Peyer's patch (tissue), 4 donors: Measurements from ENCODE around the gene CEP120. TPM values are rescaled to one million over a fixed set of nuclear protein-coding genes. Genes with fewer than 3 reads are reported as not detected.

Experiments
- DNase-seq, 3 donors: peaks; one replicate each; pipeline ENCODE4 v3.0.0-alpha.2; 2017 to 2019
- H3K27ac ChIP-seq, 4 donors: fragments of 200-600 bp; sonication (generic); one replicate each; pipeline ENCODE4 v1.5.1; 2016 to 2019
- H3K27me3 ChIP-seq, 2 donors: fragments of 200-600 bp; sonication (generic); one replicate each; pipeline ENCODE4 v1.5.1; 2019
- H3K36me3 ChIP-seq, 3 donors: fragments of 200-600 bp; sonication (generic); one replicate each; pipeline ENCODE4 v1.5.1; 2016 to 2019
- H3K4me1 ChIP-seq, 4 donors: fragments of 200-600 bp; sonication (generic); one replicate each; pipeline ENCODE4 v1.5.1; 2016 to 2019
- H3K4me3 ChIP-seq, 4 donors: fragments of 200-600 bp; sonication (generic); 1 replicate in 3 of 4; 2 replicates in 1 of 4; pipeline ENCODE4 v1.5.1; 2016 to 2019; ENCODE audit warnings: mild to moderate bottlenecking in 1 of 4
- H3K9me3 ChIP-seq, 4 donors: fragments of 200-600 bp; sonication (generic); one replicate each; pipeline ENCODE4 v1.5.1; 2016 to 2019; ENCODE audit warnings: mild to moderate bottlenecking in 1 of 4
- POLR2A ChIP-seq, 2 donors: fragments of 450-650 bp; IDR thresholded peaks; one replicate each; pipeline ENCODE4 v1.5.1; 2017; ENCODE audit warnings: antibody characterized with exemption in 2 of 2, mild to moderate bottlenecking in 2 of 2, moderate library complexity in 2 of 2
- total RNA-seq, 4 donors: library from RNA; depleted of rRNA; stranded (reverse); fragments of >200 nt; gene quantifications; one replicate each; pipeline ENCODE4 v1.1.0, GENCODE V29; 2016
- TF ChIP-seq, protein P1 (sequence below), 6 experiments: fragments of 450-650 bp in 4 of 6; fragments of 200-600 bp in 2 of 6; sonication (generic) in 1 of 6; IDR thresholded peaks; one replicate each; pipeline ENCODE4 v1.5.1; 2017 to 2019; ENCODE audit warnings: antibody characterized with exemption in 6 of 6, mild to moderate bottlenecking in 3 of 6, moderate library complexity in 1 of 6

CEP120 gene
- total RNA-seq, 4 donors from 2014 or later = 10.5 to 47.9 (median 24.2) TPM

DNA sequence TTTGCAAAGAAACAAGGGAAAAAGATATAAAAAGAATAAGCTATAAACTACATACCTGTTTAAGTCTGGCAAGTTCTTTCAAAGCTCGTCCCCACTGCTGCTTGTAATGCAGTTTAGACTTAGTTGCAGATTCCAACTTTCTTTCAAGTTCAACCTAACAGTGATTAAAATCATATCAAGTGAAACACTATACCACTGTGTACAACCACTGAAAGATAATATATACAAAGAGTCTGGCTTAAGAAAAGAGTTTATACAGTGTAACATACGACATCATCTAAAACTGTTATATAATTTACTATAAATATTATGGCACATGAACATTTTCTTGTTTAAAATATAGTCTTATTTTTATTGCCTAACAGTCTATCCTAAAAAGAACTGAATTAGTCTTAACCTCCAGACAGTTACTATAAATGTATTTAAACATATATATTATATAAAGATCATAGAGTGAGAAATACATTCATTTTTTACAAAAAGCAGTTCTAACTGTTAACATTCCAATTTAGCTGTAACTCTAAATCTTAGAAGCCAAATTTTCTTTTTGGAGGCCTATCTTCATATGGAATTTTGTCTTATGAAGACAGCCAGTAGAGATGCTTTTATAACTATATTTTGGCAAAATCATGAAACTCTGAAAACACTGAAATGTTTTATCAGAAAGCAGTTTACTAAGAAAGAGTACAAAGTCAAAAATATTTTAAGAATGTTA lies 58.6 kb downstream of the CEP120 start:
- peaks cover 0 to 4% (median 0%) of the 10 kb centered on the region in 3 donors for H3K36me3 ChIP-seq
- no peaks in the 10 kb centered on the region for H3K9me3 ChIP-seq
- H3K27ac ChIP-seq = no peak overlapping the region
- no peaks in the 10 kb centered on the region for H3K27me3 ChIP-seq
- no peak overlapping the region for H3K4me3 ChIP-seq
- peaks cover 0 to 2% (median 0%) of the 10 kb centered on the region in 4 donors for H3K4me1 ChIP-seq
- DNase-seq = no peak
- TF ChIP-seq, protein P1, sequence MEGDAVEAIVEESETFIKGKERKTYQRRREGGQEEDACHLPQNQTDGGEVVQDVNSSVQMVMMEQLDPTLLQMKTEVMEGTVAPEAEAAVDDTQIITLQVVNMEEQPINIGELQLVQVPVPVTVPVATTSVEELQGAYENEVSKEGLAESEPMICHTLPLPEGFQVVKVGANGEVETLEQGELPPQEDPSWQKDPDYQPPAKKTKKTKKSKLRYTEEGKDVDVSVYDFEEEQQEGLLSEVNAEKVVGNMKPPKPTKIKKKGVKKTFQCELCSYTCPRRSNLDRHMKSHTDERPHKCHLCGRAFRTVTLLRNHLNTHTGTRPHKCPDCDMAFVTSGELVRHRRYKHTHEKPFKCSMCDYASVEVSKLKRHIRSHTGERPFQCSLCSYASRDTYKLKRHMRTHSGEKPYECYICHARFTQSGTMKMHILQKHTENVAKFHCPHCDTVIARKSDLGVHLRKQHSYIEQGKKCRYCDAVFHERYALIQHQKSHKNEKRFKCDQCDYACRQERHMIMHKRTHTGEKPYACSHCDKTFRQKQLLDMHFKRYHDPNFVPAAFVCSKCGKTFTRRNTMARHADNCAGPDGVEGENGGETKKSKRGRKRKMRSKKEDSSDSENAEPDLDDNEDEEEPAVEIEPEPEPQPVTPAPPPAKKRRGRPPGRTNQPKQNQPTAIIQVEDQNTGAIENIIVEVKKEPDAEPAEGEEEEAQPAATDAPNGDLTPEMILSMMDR (IDR thresholded peaks at IDR 0.05) = no peak
- no peak for TF ChIP-seq POLR2A (IDR thresholded peaks at IDR 0.05)

DNA sequence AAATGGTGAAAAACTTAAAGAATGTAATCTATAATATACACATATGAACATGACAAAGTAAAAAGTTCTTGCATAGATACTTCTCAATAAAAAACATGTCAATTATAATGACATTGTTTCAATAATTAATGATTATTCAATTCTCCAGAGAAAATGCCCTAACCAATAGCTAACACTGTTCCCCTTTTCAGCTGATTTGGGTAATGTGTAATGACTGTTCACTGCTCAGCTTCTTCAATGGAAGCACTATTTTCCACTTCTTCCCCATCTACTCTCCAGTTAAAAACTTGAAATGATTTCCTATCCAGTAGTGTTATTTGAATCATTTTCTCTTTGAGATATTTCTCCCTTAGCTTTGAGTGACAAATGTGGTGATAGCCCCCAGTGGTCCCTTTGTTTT lies 62.3 kb downstream of the CEP120 start:
- no peaks in the 10 kb centered on the region for H3K27me3 ChIP-seq
- no peak overlapping the region for H3K4me3 ChIP-seq
- DNase-seq = no peak
- H3K4me1 ChIP-seq = peaks cover 0 to 15% (median 0%) of the 10 kb centered on the region in 4 donors
- H3K9me3 ChIP-seq = no peaks in the 10 kb centered on the region
- TF ChIP-seq, protein P1 (IDR thresholded peaks at IDR 0.05) = no peak
- no peak for TF ChIP-seq POLR2A (IDR thresholded peaks at IDR 0.05)
- no peaks in the 10 kb centered on the region for H3K36me3 ChIP-seq
- no peak overlapping the region for H3K27ac ChIP-seq

DNA sequence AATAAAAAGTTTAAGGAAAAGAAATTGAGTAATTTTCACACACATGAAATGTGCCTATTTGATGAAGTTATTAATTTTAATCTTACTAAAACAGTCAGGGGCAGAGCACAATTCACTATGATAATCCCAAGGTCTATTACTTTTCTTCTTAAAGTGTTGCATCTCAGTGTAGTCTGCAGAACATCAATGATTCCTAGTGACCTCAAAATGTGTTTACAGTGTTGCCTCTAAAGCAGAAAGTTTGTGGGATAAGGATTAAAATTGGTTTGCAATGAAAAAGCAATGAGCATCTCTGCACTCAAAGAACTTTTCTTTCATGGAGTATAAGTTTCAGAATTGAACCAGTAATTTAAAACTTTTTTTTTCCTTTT lies 63.0 kb downstream of the CEP120 start:
- H3K36me3 ChIP-seq = no peaks in the 10 kb centered on the region
- DNase-seq = no peak
- no peak overlapping the region for H3K4me3 ChIP-seq
- TF ChIP-seq, protein P1 (IDR thresholded peaks at IDR 0.05) = no peak
- no peak for TF ChIP-seq POLR2A (IDR thresholded peaks at IDR 0.05)
- H3K27me3 ChIP-seq = no peaks in the 10 kb centered on the region
- H3K4me1 ChIP-seq = peaks cover 0 to 15% (median 0%) of the 10 kb centered on the region in 4 donors
- H3K9me3 ChIP-seq = no peaks in the 10 kb centered on the region
- H3K27ac ChIP-seq = no peak overlapping the region

GRCh38 chr5:123359454-123360200 lies 63.6 kb downstream of the CEP120 start:
- Histone ChIP-seq H3K27ac (no peak overlapping the region), H3K9me3 (no peaks in the 10 kb centered on the region), H3K36me3 (no peaks in the 10 kb centered on the region), H3K4me3 (no peak overlapping the region), H3K4me1 (peaks cover 0 to 15% (median 0%) of the 10 kb centered on the region in 4 donors), H3K27me3 (no peaks in the 10 kb centered on the region)
- TF ChIP-seq POLR2A (IDR thresholded peaks at IDR 0.05) = no peak
- TF ChIP-seq, protein P1 (IDR thresholded peaks at IDR 0.05) = no peak
- no peak for DNase-seq

GRCh38 chr5:123358751-123359150 lies 64.5 kb downstream of the CEP120 start:
- Histone ChIP-seq H3K4me3 (no peak overlapping the region), H3K36me3 (no peaks in the 10 kb centered on the region), H3K9me3 (no peaks in the 10 kb centered on the region), H3K27ac (no peak overlapping the region), H3K4me1 (peaks cover 0 to 15% (median 0%) of the 10 kb centered on the region in 4 donors), H3K27me3 (no peaks in the 10 kb centered on the region)
- no peak for DNase-seq
- TF ChIP-seq POLR2A (IDR thresholded peaks at IDR 0.05) = no peak
- TF ChIP-seq, protein P1 (IDR thresholded peaks at IDR 0.05) = no peak
